ENCODE data around the gene RAPGEF3.

RAPGEF3 gene

GRCh38 chr12:47755655-47756562, 2.8 kb downstream of the RAPGEF3 start:
- no peak for DNase-seq

GRCh38 chr12:47754881-47755280, 3.8 kb downstream of the RAPGEF3 start:
- DNase-seq = no peak

DNA sequence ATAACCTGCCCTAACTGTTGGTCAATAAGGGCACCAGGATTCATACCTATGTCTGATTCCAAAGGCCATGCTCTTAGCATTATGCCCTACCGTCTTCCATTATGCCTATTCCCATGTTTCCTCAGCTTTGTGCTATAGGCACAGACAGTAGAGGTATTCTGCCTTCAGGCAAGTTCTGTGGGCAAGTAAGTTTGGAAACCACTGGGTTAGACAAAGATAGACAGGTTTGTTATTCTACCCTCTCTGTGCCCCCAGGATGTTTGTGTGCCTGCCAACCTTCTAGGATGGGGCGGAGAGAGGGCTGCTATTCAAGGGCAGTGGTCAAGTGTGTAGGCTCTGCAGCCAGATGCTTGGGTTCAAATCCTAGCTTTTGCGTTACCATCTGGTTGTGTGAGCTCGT, 4.6 kb downstream of the RAPGEF3 start:
- DNase-seq = no peak

- no peak for DNase-seq
Observed at GRCh38 chr12:47753021-47754001, 5.4 kb downstream of the RAPGEF3 start.

DNA sequence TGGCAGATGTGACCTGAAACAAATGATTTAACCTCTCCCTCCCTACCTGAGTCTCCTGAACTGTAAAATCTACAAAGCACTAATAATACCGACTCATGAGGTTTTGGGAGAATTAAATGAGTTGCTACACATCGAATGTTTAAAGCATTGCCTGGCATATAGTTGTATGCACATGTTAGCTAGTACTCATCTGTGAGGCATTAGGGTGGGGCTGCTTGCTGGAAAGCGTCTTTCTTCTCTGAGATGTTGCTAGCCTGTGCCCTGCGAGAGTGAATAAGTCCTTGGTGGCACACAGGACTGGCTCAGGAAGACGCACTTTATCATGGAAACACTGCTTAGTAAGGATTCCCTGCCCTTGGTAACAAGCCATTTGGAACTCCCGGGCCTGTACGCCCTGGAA, 6.1 kb downstream of the RAPGEF3 start:
- no peak for DNase-seq

GRCh38 chr12:47752121-47752520, 6.6 kb downstream of the RAPGEF3 start:
- no peak for DNase-seq

- DNase-seq = no peak
Observed at GRCh38 chr12:47751561-47751960, 7.1 kb downstream of the RAPGEF3 start.

DNA sequence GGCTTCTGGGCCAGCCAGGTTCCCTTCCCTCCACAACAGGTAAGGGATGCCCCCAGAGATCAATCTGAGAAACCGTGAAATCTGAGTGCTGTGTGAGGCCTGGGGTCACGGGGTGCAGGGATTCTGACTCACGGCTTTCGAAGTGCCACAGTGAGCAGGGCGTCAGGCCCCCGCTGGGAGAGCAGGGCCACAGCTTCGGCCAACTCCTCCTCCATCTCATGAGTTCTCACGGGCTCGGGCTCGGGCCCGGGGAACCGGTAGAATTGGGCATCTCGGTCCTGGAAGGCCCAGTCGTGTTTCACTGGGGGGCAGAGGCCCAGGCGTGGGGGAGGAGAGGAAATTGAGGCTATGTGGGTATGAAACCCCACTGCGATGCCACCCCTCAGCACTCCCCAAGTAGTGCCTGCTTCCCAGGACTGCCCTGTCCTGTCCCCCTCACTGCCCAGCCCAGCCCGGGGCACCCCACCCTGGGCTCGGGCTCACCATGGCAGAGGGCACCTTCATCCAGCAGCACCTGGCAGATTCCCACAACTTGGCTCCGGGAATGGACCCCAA, 7.7 kb downstream of the RAPGEF3 start:
- no peak for DNase-seq

DNA sequence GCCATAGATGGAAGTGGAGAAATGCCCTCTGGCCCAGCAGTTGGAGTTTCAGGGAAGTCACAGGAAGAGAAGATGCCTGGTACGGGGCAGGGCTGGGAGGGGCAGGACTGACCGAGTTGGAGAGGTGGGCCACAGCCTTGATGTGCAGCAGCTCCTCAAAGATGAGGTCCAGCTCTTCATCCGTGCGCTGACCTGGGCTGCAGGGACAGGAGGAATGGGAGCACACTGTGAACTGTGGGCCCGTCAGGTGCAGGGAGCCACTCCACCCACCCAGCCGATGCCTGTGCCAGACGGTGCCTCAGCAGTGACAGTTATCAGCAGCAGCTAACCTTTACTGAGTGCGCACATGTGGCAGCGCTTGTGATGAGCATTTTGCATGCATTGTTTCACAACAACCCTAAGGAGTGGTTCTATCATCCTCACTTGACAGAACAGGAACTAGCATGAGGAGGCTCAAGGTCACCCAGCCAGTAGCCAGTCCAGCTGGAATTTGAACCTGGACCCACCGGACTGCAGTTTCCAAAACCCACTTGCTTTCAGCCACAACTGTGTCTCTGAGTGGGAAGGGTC, 8.4 kb downstream of the RAPGEF3 start:
- no peak for DNase-seq

DNA sequence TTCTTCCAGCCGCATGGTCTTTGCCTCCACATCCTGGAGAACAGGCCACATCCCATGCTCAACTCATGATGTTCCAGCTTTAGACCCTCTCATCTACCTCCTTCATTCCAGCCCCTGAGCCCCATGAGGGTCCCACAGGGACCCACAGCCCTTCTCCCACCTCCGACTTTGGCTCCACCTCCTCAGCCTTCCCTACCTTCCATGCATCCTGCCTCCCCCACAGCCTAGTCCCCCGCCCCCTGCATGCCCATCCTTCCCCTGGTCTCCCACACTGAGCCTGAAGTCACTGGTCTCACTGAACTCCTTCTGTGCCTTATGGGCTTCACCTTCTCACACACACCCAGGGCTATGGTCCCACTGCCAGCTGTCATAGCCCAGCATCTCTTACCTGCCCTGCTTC, 9.8 kb downstream of the RAPGEF3 start:
- no peak for DNase-seq

- DNase-seq = no peak
Observed at GRCh38 chr12:47748507-47748828, 10.2 kb downstream of the RAPGEF3 start.

DNA sequence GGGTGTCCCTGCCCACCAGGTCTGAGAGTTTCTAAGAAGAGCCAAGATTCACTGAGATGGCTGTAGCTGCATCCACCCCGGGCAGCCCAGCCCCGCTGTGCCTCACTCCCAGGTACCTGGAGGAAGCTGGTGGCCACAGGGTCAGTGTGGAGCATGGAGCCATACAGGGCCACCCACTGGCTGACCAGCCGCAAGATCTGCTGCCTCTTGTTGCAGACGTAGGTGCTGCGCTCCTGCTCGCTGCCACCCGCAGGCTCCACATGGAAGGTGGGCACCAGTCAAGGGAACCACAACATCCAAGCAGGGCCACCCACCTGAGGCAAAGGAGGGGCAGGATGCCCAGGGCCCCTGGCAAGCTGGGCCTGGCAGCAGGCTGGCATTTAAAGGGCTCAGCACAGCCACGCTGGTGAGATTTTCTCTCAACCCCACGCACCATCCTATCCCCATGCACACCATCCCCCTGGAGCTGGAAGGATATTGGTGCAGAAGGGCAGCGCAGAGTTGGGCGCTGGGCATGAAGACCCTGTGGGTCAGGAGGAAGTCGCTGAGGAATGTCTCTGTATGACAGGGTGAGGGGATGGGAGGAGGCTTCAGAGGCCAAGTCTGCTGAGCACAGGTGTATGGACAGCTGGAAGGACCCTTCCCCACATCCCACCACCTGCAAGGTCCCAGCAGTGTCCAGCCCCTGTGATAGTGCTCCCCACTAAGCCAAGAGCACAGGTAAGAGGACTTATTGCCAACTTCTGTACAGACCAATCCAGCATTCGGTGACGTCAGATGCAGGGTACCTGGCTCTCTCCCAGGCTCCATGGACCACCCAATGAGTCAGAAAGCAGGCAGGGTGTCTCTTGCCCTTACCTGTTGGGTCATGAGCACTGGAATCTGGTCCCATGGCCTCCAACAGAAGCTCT, 10.8 kb downstream of the RAPGEF3 start:
- no peak for DNase-seq

GRCh38 chr12:47747126-47747525, 11.6 kb downstream of the RAPGEF3 start:
- DNase-seq = no peak

DNA sequence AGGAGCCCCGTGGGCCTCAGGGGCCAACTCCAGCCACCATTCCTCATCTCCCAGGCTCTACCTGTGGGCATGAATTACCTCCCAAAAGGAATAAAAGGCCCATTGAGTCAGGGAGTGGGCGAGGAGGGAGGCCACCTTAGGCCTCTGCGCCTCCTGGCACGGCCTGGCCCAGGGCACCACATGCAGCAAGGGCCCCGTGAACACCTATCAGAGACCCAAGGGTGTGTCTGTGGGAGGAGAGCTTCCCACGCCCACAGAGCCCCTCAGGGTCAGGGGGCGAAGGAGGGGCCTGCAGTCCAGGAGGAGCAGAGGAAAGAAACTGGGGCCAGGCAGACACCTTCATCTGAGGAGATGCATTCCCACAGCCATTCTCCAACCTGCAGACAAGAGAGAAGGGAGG, 12.2 kb downstream of the RAPGEF3 start:
- DNase-seq = no peak

- no peak for DNase-seq
Observed at GRCh38 chr12:47746073-47746472, 12.6 kb downstream of the RAPGEF3 start.

- no peak for DNase-seq
Observed at GRCh38 chr12:47745485-47746041, 13.1 kb downstream of the RAPGEF3 start.

DNA sequence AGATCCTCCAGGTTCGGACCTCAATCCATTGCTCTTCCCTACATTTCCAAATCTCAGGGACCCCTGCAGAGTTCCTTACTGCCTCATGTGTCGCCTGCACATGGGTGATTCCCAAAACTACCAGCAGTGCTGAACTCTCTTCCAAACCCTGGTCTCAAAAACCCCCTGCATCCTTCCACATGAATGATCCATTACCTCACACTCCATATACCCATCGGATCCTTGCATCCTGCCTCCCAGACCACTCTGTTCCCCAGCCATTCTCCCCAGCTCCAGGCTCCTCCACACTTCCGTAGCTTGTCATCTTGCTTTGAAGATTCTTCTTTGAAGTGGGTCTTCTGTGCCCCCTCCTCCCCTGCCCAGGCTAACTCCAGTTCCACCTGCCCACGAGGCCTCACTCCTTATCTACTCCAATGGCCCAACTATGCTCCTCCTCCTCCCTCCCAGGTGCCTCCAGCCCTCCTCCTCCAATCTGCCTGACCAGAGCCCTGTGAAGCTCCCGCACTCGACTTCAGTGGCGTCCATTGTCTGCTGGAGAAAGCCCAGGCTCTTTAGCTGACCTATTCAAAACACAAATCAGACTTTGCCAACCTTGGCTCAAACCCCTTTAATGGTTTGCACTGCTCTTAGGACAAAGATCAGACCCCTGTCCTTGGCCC, 13.8 kb downstream of the RAPGEF3 start:
- no peak for DNase-seq

GRCh38 chr12:47744005-47744651, 14.6 kb downstream of the RAPGEF3 start:
- peak; percentile 28 for DNase-seq

DNA sequence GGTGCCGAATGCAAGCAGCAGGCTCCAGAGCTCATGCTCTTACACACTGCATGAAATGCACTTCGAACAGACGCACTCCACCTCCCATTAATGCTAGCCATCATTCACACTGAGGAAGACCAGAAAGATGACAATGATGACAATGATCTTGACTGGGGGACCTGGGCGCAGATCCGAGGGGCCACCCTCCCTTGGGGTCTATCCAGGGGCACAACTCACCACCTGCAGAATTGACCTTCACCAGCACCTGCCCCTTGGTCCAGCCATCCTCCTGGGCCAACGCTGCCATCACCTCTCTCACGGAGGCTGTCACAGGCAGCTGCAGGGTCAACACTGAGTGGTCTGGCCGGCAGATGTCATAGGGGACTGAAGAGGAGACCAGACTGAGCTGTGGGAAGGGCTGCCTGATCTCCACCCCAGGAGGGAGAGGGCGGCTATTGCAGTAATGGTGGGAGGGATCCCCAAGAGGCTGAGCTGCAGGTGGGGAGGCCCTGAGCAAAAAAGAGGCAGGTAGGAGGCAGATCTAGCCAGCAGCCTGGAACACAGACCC, 15.3 kb downstream of the RAPGEF3 start:
- DNase-seq = no peak

GRCh38 chr12:47742253-47742825, 16.3 kb downstream of the RAPGEF3 start:
- no peak for DNase-seq
